Measurements from ENCODE around the gene LTB4R2.

GRCh38 chr14:24264298-24264697 is 45.6 kb upstream of the LTB4R2 start:
- TF ChIP-seq CTCF (IDR thresholded peaks at IDR 0.05) = no peak
- no peak for TF ChIP-seq ZFX (IDR thresholded peaks at IDR 0.05; ENCODE audit: borderline replicate concordance)

Data from 22Rv1 (cell line).